ENCODE results near the gene NT5C3B. TPM values are rescaled to one million over a fixed set of nuclear protein-coding genes. Genes with fewer than 3 reads are reported as not detected.

Gene NT5C3B
- total RNA-seq, 4 donors from 2014 or later: 26.7 to 54.4 (median 49.2) TPM

DNA sequence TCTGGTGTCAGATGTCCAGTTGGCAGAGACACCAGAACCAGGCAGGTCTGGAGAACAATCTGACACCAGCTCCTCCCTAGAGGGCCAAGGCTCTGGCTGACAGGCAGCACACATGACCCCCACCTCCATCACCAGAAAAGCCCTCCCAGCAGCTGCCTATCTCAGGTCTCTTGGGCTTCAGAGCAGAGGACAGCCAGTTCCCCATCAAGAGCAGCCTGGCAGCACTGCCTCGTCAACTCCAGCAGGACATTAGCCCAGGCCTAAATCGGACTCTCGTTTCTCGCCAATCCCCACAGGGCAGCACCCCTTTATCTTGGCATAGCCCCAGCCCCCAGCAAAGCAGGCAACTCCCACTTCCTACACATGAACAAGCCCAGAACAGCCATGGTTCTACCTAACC, 53.9 kb downstream of the NT5C3B start:
- TF ChIP-seq, protein P1, sequence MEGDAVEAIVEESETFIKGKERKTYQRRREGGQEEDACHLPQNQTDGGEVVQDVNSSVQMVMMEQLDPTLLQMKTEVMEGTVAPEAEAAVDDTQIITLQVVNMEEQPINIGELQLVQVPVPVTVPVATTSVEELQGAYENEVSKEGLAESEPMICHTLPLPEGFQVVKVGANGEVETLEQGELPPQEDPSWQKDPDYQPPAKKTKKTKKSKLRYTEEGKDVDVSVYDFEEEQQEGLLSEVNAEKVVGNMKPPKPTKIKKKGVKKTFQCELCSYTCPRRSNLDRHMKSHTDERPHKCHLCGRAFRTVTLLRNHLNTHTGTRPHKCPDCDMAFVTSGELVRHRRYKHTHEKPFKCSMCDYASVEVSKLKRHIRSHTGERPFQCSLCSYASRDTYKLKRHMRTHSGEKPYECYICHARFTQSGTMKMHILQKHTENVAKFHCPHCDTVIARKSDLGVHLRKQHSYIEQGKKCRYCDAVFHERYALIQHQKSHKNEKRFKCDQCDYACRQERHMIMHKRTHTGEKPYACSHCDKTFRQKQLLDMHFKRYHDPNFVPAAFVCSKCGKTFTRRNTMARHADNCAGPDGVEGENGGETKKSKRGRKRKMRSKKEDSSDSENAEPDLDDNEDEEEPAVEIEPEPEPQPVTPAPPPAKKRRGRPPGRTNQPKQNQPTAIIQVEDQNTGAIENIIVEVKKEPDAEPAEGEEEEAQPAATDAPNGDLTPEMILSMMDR (IDR thresholded peaks at IDR 0.05; ENCODE audit: low read depth): no peak

DNA sequence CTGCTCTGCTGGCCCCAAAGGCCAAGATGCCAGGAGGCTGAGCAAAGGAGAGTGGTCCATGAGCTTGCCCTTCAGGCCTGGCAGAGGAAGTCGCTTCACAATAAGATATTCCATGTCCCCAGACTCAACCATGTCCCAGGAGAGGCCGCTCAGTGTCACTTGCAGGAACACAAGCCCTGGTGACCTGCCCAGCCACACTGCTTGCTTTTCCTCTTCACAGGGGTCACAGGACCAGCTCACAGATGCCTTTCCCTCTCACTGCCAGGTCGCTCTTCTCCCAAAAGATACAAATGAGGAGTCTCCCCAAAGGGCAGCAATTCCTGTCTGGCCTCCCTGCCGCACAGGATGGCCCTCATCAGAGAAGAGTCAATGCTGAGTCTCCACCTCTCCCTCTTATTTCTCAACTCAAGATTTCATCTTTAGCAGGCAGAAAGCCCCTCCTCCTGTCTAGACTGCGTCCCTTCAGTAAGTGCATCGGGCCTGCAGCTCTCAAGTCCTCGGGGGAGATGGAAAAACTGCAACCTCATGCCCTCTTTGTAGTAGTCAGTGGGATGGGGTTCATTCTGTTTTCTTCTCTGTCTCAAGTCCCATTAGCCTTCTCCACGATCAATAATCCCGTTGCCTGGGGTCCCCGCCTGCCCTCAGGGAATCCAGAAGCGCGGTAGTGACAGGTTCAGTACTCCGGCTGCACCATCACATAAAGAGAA, 54.5 kb downstream of the NT5C3B start:
- TF ChIP-seq, protein P1 (IDR thresholded peaks at IDR 0.05; ENCODE audit: low read depth): no peak

DNA sequence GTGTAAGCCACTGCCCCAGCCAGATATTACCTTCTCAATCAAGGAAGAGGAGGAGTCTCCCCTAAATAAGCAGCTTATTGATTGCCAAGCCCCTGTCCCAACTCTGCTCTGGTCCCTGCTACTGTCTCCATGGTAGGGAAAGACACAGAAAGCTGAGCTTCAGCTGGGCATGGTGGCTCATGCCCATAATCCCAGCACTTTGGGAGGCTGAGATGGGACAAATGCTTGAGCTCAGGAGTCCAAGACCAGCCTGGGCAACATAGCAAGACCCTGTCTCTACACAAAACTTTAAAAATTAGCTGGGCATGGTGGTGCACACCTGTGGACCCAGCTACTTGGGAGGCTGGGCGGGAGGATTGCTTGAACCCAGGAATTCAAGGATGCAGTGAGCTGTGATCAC, 56.1 kb downstream of the NT5C3B start:
- TF ChIP-seq, protein P1 (IDR thresholded peaks at IDR 0.05; ENCODE audit: low read depth): no peak

DNA sequence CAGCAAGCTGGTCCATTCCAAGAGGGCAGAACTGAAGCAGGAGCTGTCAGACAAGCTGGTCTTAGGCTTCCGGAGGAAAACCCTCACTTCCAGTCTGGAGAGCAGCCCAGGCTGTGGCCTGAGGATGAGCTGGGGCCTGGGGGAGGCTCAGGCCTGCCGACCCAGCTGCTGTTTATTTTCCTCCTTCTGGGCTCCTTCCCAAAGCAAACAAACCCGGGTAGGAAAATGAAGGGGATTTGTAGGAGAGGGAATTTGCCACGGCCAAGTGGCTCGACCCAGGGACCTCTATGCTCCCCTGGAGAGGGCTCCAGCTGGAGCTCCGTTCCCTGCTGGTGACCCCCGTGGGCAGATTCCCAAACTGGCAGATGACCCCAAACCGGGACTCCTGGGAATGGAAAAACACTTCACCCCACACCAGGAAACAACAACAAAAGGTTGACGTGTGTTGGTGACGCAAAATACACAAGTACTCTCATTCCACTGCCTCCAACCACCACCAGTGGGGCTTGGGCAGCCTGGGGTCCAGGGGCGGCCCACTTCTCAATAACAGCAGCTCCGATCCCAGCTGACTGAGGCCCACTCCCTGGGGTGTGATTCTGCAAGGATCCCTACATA, 58.4 kb downstream of the NT5C3B start:
- TF ChIP-seq, protein P1 (IDR thresholded peaks at IDR 0.05; ENCODE audit: low read depth): no peak

DNA sequence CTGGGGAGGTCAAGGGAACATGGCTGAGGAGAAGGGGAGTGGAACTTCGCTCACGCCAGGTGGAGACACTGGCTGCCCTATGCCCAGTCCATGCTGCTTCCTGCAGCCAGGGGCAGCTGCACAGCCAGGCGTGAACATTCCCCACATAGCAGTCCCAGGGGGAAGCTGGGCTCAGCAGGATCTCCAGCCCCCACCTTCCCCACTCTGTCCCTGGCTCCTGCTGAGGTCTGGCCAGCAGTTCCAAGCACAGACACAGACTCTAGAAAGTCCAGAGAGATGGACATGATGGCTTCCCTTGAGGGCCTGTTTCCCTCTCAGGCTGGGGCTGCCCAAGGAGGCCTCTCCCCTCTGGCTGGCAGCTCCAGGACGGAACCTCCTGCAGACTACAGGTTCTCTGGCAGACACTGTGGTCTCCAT, 58.9 kb downstream of the NT5C3B start:
- TF ChIP-seq, protein P1 (IDR thresholded peaks at IDR 0.05; ENCODE audit: low read depth): no peak

DNA sequence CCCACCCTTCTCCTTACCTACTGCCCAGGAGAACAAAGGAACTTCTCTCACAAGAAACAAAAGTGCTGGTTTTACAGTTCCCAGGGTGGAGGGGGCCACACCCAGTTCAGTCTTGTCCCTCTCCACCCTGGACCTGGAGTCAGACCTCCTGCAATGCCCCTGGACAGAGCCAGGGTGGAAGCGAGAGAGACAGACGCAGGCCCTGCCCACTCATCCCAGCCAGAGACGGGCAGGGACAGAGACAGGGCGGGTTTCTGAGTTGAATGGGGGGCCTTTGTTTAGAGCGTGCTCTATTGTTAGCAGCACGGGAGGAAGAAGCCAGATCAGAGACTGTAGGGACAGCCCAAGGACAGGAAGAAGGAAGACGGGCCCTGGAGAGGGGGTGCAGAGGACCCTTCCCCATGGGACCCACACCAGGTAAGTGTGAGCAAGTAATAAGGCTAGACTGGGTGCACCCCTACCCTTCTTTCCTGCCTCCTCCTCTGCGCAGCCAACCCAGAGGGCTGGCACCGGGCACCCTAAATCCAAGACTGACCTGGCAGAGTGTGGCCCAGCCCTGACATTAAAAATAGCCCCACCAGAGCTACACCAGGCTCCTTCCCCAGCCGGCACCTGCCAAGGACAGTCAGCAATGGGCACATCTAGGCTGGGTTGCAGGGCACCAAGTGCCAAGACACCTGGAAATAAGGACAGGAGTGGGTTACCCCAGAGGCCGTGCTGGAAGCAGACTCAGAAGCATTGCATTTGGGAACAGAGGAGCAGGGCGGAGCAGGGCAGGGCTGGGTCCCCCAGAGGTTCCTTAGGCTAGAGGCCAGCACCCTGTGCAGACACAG, 60.4 kb downstream of the NT5C3B start:
- TF ChIP-seq, protein P1 (IDR thresholded peaks at IDR 0.05; ENCODE audit: low read depth): no peak

Small RNA genes within 50 kb of the gene (small RNA-seq; reads per million reads assigned to genes)
- gene AC125257.2: not detected

Other genes starting within 250 kb of the NT5C3B start
- gene KRT14, start 249.3 kb downstream of the NT5C3B start, total RNA-seq: 1 to 10 TPM in 2 of 4 donors, not detected in 2; 2.0 to 2.1 TPM
- gene KRT16, start 223.5 kb downstream of the NT5C3B start, total RNA-seq: 10 to 100 TPM in 2 of 4 donors, 1 to 10 TPM in 1, not detected in 1; 7.5 to 42.0 (median 30.4) TPM
- not detected for gene KRT17, start 211.7 kb downstream of the NT5C3B start, total RNA-seq
- 1,000 to 10,000 TPM in 1 of 4 donors, 100 to 1,000 TPM in 3; 563 to 1,496 (median 636) TPM for gene EIF1, start 147.3 kb downstream of the NT5C3B start, total RNA-seq
- gene GAST, start 123.9 kb downstream of the NT5C3B start, total RNA-seq: not detected
- not detected for gene HAP1, start 101.6 kb downstream of the NT5C3B start, total RNA-seq
- 10 to 100 TPM; 22.7 to 96.3 (median 57.6) TPM for gene JUP, start 49.5 kb downstream of the NT5C3B start, total RNA-seq
- 1 to 10 TPM; 1.8 to 5.8 (median 5.0) TPM for gene P3H4, start 24.3 kb downstream of the NT5C3B start, total RNA-seq
- 10 to 100 TPM; 13.7 to 34.8 (median 23.1) TPM for gene FKBP10, start 23.2 kb downstream of the NT5C3B start, total RNA-seq
- gene KLHL10, start 1.6 kb upstream of the NT5C3B start, total RNA-seq: under 1 TPM in 3 of 4 donors, not detected in 1; 0.51 to 0.66 (median 0.57) TPM
- gene KLHL11, start 29.2 kb upstream of the NT5C3B start, total RNA-seq: 10 to 100 TPM; 15.1 to 20.5 (median 17.8) TPM
- gene ACLY, start 82.7 kb upstream of the NT5C3B start, total RNA-seq: 10 to 100 TPM; 50.9 to 75.9 (median 64.1) TPM
- gene ODAD4, start 94.4 kb upstream of the NT5C3B start, total RNA-seq: under 1 TPM; 0.33 to 0.88 (median 0.44) TPM
- 10 to 100 TPM; 25.4 to 96.1 (median 55.2) TPM for gene CNP, start 130.6 kb upstream of the NT5C3B start, total RNA-seq
- 10 to 100 TPM; 70.1 to 79.6 (median 76.4) TPM for gene DNAJC7, start 181.2 kb upstream of the NT5C3B start, total RNA-seq
- 10 to 100 TPM; 21.2 to 37.1 (median 29.0) TPM for gene NKIRAS2, start 183.9 kb upstream of the NT5C3B start, total RNA-seq
- gene C17orf113, start 214.4 kb upstream of the NT5C3B start, total RNA-seq: 1 to 10 TPM in 1 of 4 donors, under 1 TPM in 2, not detected in 1; 0.17 to 1.7 (median 0.44) TPM

Measured in subcutaneous adipose tissue (tissue), 4 donors.